Stimulated activated naive CD8-positive, alpha-beta T cell treated with anti-CD3 and anti-CD28 coated beads, Interleukin-15, Interleukin-2, amounts not matched to agents 100 U/mL and 50 U/mL, for 24 hours (primary cell): ENCODE data around the gene SH2D3A.

Source experiments
- ATAC-seq: fragments of 150-1000 bp; cut with Tn5 transposase; one replicate; pipeline ENCODE4 v1.10.0; 2021
- DNase-seq: peaks from one replicate; pipeline ENCODE4 v3.0.0; 2021

Gene SH2D3A

DNA sequence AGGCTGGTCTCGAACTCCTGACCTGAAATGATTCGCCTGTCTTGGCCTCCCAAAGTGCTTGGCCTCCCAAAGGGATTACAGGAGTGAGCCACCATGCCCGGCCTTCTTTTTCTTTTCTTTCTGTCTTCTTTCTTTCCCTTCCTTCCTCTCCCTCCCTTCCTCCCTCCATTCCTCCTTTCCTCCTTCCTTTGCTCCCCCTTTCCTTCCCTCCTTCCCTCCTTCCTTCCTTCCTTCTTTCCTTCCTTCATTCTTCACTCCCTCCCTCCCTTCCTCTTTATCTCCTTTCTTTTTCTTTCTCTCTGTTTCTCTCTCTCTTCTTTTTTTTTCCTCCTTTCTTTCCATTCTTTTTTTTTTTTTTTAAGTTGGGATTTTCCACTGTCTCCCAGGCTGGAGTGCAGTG is 58.9 kb downstream of the SH2D3A start:
- ATAC-seq, result no peak
- no peak for DNase-seq

DNA sequence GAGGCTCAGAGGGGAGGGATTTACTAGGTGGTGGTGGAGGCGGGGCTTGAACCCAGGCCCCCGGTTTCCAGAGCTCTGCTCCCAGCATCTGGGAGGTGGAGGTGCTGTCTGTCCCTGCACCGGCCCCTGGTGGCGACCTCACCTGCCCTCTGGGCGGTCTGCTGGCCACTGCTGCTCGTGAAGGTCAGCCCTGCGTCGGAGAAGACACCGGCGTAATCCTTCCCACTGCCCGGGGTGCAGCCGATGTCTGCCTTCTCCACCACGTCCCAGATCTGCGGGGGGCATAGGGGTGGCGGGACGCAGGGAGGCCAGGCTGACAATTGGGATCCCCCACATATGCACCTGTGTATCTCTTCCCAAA is 59.6 kb downstream of the SH2D3A start:
- DNase-seq, result no peak

DNA sequence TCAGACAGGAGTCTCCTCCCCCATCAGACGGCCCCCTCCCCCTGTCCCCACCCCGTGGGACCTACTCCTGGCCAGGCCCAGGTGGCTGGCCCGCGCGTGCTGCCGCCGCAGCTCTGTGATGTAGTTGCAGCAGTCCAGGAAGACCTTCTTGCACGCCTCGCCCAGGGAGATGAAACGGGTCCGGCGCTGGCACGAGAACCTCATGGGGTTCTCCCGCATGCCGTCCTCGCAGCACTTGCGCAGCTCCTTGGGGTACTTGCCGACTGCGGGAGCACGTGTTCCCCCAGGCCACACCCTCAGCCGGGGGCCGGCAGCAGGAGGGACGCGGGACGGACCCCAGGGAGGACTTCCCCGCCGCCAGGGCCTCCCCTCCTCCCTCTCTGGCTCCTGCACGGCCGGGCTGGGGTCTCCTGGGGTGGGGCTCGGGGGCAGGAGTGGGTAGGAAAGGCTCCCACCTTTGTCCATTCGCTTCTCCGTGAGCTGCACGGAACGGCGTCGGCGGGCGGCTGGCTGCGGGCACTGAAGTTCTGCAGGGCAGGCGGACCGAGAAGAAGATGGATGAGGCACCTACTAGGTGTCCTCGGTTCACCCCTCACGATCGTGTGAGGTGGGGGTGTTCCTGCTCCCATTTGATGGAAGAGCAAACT is 60.1 kb downstream of the SH2D3A start:
- ATAC-seq (no peak), DNase-seq (no peak)

More for the DNA sequence above, 59.6 kb downstream of the SH2D3A start:
- no peak for ATAC-seq

DNA sequence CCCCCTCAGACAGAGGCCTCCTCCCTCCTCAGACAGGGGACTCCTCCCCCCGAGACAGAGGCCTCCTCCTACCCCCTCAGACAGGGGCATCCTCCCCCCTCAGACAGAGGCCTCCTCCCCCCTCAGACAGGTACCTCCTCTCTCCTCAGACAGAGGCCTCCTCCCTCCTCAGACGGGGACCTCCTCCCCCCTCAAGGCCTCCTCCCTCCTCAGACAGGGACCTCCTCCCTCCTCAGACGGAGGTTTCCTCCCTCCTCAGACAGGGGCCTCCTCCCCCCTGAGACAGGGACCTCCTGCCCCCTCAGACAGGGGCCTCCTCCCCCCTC is 60.6 kb downstream of the SH2D3A start:
- no peak for DNase-seq
- ATAC-seq, result no peak

DNA sequence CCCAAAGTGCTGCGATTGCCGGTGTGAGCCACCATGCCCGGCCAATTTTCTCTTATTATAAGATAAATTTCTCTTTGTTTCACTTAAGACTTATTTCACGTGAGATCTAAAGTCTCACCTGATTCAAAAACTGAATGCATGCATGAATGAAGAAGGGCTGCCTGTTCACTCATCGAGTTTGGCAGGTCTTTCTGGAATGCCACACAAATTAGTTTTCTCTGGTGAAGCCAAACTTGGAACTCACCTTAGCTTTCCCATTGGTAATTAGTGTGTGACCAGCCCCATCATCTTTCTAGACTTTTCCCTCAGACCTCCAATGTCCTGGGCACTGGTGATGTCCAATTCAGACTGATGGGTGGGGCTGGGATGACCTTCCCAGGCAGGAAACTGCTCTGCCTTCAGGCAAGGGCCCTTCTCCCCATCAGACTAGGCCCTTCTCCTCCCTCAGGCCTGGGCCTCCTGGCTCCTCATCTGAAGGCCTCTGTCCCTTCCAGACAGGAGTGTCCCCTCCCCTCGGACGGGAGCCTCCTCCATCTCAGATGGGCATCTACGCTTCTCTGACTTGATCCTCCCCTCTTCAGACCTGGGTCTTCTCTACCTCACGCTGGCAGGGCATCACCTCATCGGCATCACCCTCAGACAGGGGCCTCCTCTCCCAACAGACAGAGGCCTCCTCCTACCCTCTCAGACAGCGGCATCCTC is 61.2 kb downstream of the SH2D3A start:
- ATAC-seq, result no peak
- DNase-seq, result no peak
